GM21381 (cell line): ENCODE results near the gene MN1.

Source experiments
- ATAC-seq: cut with Tn5 transposase; IDR thresholded peaks from one replicate; pipeline ENCODE4 v1.9.1; 2021; ENCODE audit warnings: mild to moderate bottlenecking, moderate library complexity; ENCODE audit not compliant: unreplicated experiment

Gene MN1

GRCh38 chr22:27765706-27766291 lies 35.8 kb downstream of the MN1 start:
- ATAC-seq, result no peak

DNA sequence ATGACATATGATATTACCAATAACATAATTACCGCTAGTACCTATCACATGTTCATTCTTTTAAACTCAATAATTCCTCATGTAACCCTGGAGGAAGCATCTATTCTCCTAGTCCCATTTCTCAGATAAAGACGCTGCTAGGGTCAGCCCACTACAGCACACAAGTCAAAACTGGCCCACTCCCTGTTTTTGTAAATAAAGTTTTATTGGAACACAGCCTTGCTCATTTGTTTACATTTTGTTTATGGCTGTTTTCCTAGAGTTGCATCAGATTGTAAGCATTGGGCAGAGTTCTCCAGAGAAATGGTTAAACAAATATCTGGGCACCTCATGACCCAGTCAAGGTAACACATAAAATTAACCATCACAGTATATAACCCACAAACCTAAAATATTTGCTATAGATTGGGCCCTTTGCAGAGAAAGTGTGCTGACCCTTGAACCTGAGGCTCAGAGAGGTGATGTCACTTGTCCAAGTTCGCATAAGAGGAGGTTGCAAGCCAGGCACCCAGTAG lies 36.8 kb downstream of the MN1 start:
- ATAC-seq, result no peak

DNA sequence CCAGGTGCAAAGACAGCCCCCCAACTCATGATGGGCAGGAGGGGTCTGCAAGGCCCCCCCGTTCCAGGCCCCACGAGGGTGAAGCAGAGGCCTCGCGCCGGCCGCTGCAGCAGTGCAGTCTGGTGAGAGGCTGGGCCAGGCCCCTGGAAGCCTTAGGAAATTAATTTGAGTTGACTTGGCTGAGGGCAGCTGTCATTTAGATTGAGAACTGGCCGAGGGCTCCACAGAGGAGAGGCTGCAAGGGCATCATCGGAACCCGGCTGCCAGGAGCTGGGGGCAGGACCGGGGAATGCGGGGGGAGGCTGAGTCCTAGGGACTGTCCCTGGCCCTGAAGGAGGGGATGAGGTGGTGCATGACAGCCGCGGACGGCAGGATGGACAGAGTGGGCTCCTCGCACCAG lies 39.9 kb downstream of the MN1 start:
- no peak for ATAC-seq

GRCh38 chr22:27761000-27761399 lies 40.6 kb downstream of the MN1 start:
- no peak for ATAC-seq

DNA sequence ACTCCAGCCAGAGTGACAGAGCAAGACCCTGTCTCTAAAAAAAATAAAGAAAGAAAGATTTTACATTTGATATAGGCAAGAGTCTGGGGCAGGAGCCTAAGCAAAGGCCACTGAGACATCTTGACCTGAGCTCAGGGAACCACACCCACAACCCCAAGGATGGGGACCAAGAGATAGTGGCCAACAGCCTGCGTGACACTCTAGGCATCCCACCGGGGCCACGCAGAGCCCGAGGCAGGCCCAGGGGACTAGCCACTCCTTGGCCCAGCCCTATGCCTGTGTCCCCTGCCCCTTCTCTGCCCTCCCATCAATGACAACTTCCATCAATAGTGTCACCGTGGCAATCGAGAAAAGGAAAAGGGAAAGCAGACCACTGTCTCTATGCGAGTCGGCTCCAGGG lies 41.1 kb downstream of the MN1 start:
- no peak for ATAC-seq

- no peak for ATAC-seq
Measured at GRCh38 chr22:27757928-27758525, 43.5 kb downstream of the MN1 start.

GRCh38 chr22:27756212-27756660 lies 45.3 kb downstream of the MN1 start:
- no peak for ATAC-seq

GRCh38 chr22:27755521-27756211 lies 45.9 kb downstream of the MN1 start:
- ATAC-seq, result no peak

- no peak for ATAC-seq
Measured at GRCh38 chr22:27754888-27755480, 46.6 kb downstream of the MN1 start.

DNA sequence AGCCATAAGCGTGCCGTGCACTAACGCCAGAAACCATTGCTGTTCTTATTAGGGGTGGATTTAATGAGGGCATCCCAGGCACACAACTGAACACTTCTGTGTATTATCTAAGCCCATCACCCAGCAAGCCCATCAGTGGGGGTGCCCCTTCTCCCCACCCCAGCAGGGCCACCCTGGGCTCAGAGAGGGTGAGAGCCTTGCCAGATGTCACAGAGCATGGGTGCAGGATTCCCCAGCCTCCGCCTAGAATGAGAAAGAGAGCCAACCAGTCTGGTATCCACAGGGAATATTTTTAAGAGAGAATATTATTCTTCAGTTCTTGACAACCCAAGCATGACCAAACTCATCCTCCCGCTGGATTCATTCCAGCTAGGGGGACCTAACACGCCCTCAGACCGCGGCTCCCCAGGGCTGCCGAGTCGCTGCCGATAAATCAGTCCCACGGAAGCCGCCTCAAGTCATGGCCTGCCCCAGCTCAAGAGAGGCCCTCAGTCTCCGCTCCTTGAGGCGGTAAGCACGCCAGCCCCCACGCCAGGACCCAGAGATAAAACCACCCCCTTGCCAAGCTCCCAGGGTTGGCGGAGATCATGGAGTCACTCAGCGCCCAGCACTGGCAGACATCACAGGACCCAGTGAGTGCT lies 47.2 kb downstream of the MN1 start:
- ATAC-seq, result no peak

DNA sequence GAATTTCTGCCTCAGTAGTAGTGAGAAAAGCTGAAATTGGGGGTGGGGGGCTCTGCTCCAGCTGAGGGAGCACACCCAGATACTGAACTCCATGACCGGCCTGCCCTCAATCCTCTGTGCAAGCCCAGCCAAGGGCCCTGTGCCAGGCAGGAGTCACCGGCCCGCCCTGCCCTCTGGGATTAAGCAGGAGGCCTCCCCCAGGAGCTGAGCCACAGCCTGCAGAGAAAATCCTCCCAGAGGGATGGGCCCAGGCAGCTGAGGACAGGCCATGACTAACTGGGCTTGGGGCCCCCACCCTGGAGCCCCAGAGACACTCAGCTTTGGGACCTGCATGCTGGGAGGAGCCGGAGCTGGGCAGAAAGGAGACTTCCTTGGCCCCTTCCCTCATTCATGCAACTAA lies 48.8 kb downstream of the MN1 start:
- no peak for ATAC-seq

DNA sequence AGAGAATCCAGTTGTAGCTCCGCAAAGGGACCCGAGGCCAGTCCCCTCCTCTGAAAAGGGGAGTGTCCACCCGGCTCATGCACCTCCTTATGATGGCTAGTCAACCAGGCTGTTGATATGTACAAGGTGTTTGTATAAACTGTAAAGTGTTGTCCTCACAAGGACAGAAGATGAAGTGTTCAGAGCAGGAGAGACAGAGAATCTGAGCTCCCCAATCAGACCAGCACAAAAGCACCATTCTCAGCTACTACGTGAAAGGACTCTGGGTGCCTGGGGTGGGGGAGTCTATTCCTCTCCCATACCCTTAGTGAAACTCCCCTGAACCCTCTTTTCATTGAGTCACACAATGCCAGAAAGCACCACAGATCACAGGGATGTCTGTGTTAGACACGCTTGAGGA lies 49.4 kb downstream of the MN1 start:
- no peak for ATAC-seq

GRCh38 chr22:27751277-27752070 lies 50.1 kb downstream of the MN1 start:
- no peak for ATAC-seq

GRCh38 chr22:27750584-27751265 lies 50.8 kb downstream of the MN1 start:
- no peak for ATAC-seq

DNA sequence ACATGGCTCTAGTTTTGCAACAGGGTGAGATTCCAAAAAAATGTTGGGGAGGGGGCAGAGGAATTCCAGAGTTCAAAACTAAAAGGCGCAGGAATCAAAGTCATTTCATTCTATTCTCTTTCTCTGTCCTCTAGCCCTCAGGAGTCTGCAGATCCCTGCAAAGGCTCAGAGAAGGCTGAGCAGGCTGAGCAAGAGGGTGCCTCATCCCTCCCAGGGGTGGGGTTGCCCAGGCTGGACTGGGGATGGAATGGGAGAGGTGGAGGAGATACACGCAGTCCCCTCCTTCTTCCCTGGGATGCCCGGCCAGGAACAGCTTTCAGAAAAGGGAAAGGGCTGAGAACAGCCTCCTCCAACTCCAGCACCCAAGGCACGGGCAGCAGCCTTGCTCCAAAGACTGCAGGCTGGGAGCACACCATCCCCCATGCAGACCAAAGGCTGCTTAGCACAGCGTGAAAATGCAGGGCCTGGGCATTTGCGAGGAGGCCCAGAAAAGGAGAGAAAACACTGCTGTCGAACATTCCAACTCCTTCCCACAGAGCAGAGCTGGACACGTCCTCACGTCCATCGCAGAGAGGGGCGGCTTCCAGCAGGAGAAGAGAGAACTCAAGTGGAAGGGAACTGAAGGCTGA lies 51.8 kb downstream of the MN1 start:
- ATAC-seq, result no peak

DNA sequence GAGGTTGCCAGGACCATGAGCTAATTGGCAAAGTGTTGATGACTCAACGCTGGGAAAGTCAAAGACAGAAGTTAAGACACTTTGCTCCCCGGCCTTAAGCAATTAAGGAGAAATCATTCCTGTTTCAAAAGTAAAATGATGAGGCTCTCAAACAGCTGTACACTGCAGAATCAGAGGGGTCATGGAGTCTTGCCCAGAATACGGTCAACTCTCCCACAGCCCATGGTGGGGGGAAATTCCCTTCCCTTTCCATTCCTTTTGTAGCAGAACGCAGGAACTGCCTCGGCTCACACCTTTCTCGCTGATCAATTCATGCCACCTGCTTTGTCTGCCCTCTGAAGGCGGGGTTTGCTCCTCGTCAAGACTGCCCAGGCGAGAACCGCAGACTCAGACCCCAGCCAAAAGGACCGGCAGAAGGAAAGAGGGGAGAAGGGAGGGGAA lies 52.8 kb downstream of the MN1 start:
- no peak for ATAC-seq

DNA sequence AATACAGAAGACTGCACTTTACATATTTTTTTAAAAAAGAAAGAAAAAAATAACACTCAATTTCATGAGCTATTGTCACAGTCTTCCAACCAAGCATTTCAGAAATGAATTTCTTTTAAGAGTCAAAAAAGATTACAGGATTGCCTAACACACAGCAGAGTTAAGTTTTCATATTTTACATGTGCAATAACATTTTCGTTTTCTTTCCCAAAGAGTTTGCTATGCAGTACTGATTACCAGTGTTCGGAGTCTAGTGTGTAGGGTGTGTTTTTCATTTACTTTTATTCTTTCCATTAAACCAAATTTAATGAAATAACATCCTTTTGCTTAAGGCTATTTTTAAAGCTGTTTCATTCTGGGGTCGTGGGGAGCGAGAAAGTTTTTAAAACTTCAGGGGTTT lies 53.2 kb downstream of the MN1 start:
- ATAC-seq, result no peak

DNA sequence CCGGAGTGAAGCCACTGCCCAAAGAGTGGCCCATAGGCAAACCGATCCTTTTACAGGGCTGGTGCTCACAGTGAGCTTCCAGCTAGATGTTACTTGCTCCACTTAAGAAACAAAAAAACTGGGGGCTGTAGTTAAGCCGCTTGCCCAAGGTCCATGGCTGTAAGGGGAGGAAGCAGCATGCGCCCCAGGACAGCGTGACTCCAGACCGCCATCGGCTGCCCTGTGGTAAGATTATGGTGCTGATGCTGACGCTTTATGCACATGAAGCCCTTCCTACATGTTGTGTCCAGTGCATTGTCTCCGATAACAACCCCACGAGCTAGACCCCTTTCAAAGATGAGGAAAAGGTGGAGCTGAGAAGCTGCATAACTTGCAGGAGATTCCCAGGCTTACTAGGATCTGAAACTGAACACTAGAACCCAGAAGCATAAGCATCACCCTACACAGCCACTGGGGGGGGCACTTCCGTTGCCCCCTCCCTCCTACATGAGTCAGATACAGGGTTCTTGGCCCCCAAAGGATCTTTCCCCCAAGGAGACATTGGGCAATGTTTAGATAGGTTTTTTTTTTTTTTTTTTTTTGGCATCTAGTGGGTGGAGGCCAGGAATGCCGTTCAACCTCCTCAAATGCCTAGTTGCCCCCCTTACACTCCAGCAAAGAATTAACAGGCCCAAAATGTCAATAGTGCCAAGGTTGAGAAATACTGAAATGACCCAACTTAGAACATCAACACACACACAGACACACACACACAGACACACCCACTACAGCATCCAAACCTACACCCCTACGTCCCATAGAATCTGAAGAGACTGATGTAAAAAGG lies 53.9 kb downstream of the MN1 start:
- ATAC-seq, result no peak

GRCh38 chr22:27746918-27747317 lies 54.6 kb downstream of the MN1 start:
- no peak for ATAC-seq
